ENCODE measurements around the gene TMEM145.

The TMEM145 gene

DNA sequence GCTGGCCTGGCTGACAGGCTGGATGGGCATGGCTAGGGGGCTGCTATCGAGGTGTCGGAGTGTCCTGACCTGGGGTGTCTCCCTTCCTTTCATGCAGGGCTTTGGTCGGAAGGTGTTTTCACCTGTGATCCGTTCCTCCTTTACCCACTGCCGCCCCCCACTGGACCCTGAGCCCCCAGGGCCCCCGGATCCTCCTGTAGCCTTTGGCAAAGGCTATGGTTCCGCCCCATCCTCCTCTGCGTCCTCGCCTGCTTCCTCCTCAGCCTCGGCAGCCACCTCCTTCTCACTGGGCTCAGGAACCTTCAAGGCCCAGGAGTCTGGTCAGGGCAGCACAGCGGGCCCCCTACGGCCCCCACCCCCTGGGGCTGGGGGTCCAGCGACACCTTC is 23.0 kb upstream of the TMEM145 start:
- no peak for DNase-seq

DNA sequence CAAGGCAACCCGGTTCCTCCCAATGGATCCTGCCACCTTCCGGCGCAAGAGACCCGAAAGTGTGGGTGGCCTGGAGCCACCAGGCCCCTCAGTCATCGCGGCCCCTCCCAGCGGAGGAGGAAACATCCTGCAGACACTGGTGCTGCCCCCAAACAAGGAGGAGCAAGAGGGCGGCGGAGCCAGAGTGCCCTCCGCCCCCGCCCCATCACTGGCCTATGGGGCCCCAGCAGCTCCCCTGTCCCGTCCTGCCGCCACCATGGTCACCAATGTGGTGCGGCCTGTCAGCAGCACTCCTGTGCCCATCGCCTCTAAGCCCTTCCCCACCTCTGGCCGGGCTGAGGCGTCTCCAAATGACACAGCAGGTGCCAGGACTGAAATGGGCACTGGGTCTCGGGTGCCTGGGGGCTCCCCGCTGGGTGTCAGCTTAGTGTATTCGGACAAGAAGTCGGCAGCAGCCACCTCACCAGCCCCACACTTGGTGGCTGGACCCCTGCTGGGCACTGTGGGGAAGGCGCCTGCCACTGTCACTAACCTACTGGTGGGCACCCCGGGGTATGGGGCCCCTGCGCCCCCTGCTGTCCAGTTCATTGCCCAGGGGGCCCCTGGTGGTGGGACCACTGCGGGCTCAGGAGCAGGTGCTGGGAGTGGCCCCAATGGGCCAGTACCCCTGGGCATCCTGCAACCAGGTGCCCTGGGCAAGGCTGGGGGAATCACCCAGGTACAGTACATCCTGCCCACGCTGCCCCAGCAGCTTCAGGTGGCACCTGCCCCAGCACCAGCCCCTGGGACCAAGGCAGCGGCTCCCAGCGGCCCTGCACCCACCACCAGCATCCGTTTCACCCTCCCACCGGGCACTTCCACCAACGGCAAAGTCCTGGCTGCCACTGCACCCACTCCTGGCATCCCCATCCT is 22.3 kb upstream of the TMEM145 start:
- no peak for DNase-seq

- DNase-seq: no peak
Measured at GRCh38 chr19:42291435-42291810, 21.7 kb upstream of the TMEM145 start.

GRCh38 chr19:42292042-42292960 is 20.8 kb upstream of the TMEM145 start:
- no peak for DNase-seq

DNA sequence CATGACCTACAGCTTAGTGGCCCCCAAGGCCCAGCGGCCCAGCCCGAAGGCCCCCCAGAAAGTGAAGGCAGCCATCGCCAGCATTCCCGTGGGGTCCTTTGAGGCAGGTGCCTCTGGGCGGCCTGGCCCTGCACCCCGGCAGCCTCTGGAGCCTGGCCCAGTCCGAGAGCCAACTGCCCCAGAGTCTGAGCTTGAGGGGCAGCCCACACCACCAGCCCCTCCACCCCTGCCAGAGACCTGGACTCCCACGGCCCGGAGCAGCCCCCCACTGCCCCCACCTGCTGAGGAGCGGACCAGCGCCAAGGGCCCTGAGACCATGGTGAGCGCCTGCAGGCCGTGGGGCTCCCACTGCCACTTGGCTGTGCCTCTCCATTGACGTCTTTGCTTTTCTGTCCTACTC is 20.1 kb upstream of the TMEM145 start:
- DNase-seq: no peak

GRCh38 chr19:42293540-42293939 is 19.6 kb upstream of the TMEM145 start:
- no peak for DNase-seq

DNA sequence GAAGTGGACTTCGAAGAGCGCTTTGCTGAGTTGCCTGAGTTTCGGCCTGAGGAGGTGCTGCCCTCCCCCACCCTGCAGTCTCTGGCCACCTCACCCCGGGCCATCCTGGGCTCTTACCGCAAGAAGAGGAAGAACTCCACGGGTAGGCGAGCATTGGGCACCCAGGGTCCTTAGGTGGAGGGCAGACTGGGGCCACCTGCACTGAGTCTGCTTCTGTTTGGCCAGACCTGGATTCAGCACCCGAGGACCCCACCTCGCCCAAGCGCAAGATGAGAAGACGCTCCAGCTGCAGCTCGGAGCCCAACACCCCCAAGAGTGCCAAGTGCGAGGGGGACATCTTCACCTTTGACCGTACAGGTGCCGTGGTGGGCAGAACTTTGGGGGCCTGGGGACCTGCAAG is 19.2 kb upstream of the TMEM145 start:
- DNase-seq: no peak

DNA sequence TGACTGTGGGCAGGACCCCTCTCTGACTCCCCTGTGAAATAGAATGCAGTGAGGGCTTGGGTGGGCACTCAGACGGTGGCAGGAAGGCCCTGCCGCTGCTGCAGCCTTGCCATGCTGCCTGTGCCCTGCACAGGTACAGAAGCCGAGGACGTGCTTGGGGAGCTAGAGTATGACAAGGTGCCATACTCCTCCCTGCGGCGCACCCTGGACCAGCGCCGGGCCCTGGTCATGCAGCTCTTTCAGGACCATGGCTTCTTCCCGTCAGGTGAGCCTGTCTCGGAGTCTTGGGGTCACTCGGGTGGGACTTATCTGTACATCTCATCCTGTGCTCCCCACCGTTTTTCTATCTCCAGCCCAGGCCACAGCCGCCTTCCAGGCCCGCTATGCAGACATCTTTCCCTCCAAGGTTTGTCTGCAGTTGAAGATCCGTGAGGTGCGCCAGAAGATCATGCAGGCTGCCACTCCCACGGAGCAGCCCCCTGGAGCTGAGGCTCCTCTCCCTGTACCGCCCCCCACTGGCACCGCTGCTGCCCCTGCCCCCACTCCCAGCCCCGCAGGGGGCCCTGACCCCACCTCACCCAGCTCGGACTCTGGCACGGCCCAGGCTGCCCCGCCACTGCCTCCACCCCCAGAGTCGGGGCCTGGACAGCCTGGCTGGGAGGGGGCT is 18.5 kb upstream of the TMEM145 start:
- DNase-seq: no peak

DNA sequence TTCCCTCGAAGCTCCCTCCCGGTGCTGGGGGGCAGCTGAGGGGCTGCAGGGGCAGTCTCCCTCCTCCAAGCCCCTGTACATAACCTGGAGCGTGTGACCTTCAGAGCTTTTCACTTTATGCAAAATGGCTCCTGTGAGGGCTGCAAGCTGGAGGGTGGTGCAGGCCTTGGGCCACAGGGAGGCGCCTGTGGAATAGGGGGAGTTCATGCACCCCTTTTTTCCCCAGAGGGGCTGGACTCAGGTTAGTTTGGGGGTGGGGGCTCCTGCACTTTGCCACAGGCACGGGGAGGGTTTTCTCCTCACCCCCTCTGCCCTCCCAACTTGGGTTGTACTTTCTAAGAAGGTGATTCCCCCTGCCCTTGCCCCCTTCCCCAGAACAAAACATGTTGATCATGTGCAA is 17.8 kb upstream of the TMEM145 start:
- DNase-seq: no peak

DNA sequence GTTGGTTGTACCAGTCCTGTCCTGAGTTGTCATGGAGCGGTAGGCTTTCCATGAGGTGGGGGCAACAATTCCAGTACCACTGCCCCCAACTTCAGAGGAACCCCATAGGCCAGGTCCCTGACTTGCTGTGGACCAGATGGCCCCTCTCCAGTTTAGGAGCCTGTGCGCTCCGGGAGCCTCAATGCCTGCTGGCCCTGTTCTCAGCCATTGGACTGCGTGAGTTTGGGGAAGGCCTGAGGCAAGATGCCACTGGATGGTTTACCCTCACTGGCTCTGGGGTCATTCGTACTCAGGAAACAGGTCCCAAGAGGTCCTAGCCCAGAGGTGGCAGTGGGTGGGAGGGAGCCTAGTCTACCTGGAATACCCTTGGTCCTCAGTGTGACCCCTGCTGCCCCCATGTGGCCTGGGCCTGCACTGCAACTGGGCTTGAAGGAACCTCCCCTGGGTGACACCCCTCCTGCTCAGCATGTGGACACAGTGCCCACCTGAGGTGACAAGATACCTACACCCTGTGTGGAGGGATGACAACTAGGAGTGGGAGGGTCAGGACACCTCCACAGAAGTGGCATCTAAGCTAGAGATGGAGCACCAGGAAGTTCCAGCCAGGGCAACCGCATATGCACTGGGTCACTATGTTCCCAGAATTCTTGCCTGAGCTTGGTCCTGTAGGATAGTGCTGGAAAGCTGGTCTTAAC is 17.1 kb upstream of the TMEM145 start:
- DNase-seq: peak; percentile 42

DNA sequence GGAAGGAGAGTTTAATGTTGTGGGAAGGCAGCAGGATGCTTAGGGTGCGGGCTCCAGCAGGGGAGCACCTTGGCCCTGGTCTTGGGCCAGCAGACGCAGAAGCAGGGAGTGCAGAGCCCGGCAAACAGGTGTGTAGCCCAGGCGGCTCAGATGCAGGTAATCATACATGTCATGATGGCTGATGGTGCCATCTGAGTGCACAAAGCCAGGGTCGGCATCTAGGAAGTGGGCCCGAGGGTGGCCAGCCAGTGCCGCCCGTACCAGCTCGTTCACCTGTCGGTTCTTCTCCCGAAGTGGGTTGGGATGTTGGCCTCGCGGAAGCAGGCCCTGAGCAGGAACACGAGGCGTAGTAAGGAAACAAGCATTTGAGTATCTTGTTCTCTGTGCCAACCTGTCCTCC is 16.1 kb upstream of the TMEM145 start:
- no peak for DNase-seq

- no peak for DNase-seq
Measured at GRCh38 chr19:42301646-42302203, 11.4 kb upstream of the TMEM145 start, which contains the start of gene PRR19. PRR19 (plus strand) TSS chr19:42302132; CDS start chr19:42309585, 7,453 bp downstream.

DNA sequence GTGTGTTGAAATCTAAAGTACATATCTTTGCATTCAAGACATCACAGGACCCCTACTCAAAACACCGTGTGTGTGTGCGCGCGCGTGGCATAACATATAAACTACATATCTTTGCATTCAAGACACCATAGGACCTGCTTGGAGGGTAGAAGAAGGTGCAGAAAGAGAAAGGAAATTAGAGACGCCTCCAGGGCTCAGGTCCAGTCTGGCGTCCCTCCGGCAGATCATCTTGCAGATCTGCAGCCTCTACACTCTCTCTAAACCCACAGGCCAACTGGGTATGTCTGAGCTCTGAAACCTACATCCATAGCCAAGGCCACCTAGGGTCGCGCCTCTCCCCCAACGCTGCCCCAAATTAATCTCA is 10.0 kb upstream of the TMEM145 start:
- no peak for DNase-seq

DNA sequence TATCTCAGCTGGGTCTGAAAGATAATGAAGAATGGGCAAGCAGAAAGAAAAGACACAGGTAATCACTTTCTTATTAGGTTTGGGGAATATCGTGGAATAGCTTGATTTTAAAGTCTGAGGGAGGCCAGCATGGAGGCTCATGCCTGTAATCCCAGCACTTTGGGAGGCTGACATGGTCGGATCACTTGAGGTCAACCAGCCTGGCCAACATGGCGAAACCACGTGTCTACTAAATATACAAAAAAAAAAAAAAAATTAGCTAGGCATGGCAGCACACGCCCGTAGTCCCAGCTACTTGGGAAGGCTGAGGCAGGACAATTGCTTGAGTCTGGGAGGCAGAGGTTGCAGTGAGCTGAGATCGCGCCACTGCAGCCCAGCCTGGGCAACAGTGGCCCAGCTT is 9.2 kb upstream of the TMEM145 start:
- no peak for DNase-seq

DNA sequence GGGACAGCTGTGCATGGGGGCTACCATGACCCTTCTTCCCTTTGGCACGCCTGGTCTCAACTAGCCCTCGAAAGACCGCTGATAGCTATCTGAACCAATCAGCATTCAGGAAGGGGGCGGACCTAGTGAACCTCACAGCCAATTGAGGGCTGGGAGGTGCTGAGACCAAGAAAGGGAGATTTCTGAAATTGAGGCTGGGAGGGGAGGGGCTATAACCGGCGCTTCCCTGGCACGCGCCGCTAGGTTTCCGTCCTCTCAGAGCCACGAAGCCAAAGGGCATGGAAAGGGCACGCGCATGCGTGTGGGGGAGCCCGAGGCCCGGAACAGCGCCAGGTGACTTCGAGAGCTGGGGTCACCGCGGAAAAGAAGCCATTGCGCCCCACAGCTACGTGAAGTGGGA is 6.5 kb upstream of the TMEM145 start:
- no peak for DNase-seq

- DNase-seq: no peak
Measured at GRCh38 chr19:42309686-42310085, 3.4 kb upstream of the TMEM145 start.

- DNase-seq: no peak
Measured at GRCh38 chr19:42311657-42312056, 1.5 kb upstream of the TMEM145 start.

DNA sequence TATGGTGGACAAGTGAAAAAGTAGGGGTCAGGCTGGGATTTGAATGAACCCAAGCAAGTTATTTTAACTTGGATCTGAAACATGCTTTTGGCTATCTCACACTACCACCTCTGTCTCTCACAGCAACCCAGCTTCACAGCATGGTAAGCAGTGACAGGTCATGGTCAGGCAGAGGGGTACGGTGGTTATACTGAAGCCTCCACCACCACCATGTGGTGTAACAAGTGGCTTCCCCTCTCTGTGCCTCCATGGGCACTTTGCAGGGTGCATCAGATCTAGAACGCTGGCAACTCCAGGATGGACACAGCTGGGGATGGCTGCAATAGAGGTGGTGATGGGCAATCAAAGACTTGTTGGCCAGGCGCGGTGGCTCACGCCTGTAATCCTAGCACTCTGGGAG is 739 bp upstream of the TMEM145 start:
- DNase-seq: no peak

DNA sequence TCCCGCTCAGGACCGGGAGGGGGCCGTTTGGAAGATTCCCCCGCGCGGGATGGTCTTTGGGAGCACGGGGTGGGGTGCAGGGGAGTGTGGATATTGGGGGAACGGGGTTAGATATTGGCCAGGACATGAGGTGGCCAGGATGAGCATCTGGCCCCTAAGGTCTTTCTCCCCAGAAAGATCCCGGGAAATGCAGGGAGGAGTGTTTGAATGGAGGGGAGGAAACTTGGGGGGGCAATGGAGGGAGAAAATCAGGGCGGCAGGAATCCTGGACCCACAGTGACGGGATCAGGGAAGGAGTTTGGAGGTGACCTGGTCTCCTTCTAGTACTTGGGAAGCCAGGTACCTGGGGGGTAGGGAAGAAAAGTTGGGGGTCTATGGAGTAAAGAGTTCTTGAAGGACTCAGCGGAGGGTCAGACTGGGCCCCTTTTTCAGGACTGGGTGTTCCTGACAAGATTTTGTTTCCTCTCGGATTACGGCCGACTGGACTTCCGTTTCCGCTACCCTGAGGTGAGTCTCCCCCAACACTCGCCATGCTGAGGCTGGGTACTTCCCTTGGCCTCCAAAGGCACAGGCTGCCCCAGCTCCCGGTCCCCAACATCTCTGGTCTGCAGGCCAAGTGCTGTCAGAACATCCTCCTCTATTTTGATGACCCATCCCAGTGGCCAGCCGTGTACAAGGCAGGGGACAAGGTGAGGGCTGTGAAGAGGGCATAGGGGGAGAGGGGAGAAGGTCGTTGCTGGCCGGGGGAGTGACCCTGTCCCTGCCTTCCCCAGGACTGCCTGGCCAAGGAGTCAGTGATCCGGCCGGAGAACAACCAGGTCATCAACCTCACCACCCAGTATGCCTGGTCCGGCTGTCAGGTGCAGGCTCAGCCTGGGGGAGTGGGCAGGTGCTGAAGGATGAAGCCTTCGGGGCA is 989 bp downstream of the TMEM145 start:
- no peak for DNase-seq

- DNase-seq: no peak
Measured at GRCh38 chr19:42315024-42315423, 1.9 kb downstream of the TMEM145 start.

All from NCI-H510A (cell line).